Measurements from ENCODE around the gene GMFB. TPM values are rescaled to one million over a fixed set of nuclear protein-coding genes. Genes with fewer than 3 reads are reported as not detected.

Gene GMFB
- total RNA-seq (ENCODE audit: low replicate concordance): 73.8 and 129 TPM in 2 replicates

- H3K4me3 ChIP-seq (ENCODE audit: low read depth, low read length): peak within 1 kb of the TSS; percentile 95
- peak; percentile 94 for DNase-seq (ENCODE audit: low read depth)
- TF ChIP-seq CTCF (IDR thresholded peaks at IDR 0.05; ENCODE audit: insufficient read depth, low read length): peak; percentile 75
Measured at GRCh38 chr14:54488646-54489317, at the start of gene GMFB. Gene GMFB (minus strand): TSS chr14:54488980. CDS start chr14:54488927, 53 bp downstream.

- H3K4me3 ChIP-seq (ENCODE audit: low read depth, low read length): no peak overlapping the region
Measured at GRCh38 chr14:54538055-54538454, 49.3 kb upstream of the GMFB start.

DNA sequence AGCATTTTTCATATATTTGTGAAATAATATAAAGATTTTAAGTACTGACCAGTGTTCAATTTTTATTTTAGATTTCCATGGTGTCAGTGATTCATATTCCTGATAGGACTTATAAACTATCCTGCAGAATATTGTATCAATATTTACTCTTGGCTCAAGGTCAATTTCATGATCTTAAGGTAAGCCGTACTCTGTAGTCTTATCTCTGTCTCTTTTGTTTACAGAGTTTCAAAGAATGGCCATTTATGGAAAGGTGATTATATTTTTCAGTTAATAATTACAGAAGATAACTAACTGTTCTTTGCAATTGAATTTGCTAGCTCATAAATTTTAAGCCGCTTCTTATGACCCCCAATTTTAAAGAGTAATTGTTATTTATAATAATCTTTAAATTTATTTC is 48.9 kb upstream of the GMFB start:
- H3K4me3 ChIP-seq (ENCODE audit: low read depth, low read length): no peak overlapping the region
- no peak for DNase-seq (ENCODE audit: low read depth)
- no peak for TF ChIP-seq CTCF (IDR thresholded peaks at IDR 0.05; ENCODE audit: insufficient read depth, low read length)

More at GRCh38 chr14:54538055-54538454, 49.3 kb upstream of the GMFB start:
- no peak for TF ChIP-seq CTCF (IDR thresholded peaks at IDR 0.05; ENCODE audit: insufficient read depth, low read length)
- no peak for DNase-seq (ENCODE audit: low read depth)

GRCh38 chr14:54535646-54536045 is 46.9 kb upstream of the GMFB start:
- no peak for TF ChIP-seq CTCF (IDR thresholded peaks at IDR 0.05; ENCODE audit: insufficient read depth, low read length)
- no peak overlapping the region for H3K4me3 ChIP-seq (ENCODE audit: low read depth, low read length)
- DNase-seq (ENCODE audit: low read depth): no peak

DNA sequence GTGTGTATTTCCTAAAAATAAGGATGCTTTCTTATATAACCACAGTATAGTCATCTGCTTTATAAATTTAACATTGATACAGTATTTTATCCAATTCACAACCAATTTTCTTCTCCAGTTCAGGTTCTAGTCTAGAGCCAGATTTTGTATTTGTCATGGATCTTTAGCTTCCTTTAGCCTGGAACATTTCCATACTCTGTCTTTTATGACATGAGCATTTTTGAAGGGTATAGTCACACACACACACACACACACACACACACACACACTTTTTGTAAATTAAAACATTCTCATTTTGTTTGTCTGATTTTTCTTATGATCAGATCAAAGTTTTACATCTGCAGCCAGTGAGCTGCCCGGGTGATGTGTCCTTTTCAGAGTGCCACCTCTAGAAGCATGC is 46.3 kb upstream of the GMFB start:
- no peak overlapping the region for H3K4me3 ChIP-seq (ENCODE audit: low read depth, low read length)
- TF ChIP-seq CTCF (IDR thresholded peaks at IDR 0.05; ENCODE audit: insufficient read depth, low read length): no peak
- DNase-seq (ENCODE audit: low read depth): peak; percentile 3

- DNase-seq (ENCODE audit: low read depth): no peak
- no peak overlapping the region for H3K4me3 ChIP-seq (ENCODE audit: low read depth, low read length)
- no peak for TF ChIP-seq CTCF (IDR thresholded peaks at IDR 0.05; ENCODE audit: insufficient read depth, low read length)
Measured at GRCh38 chr14:54533100-54533499, 44.3 kb upstream of the GMFB start.
